NCI-H2171 treated with DMSO at 0.1 percent for 48 hours (cell line): ENCODE measurements around the gene MRPL10.
"Not testable (repeated sequence)": the region's sequence is repeated elsewhere in the genome, so short reads cannot be mapped to it uniquely, and the experiment has no call there.

ENCODE experiments used
- DNase-seq: peaks from one replicate; lab custom pipeline; 2025; lab: John Stamatoyannopoulos, UW

MRPL10 gene

GRCh38 chr17:47789611-47790561, 41.5 kb downstream of the MRPL10 start:
- peak; percentile 66 for DNase-seq

GRCh38 chr17:47785538-47786123, 45.7 kb downstream of the MRPL10 start:
- no peak for DNase-seq

- no peak for DNase-seq
Observed at GRCh38 chr17:47781397-47781796, 49.9 kb downstream of the MRPL10 start.

- no peak for DNase-seq
Observed at GRCh38 chr17:47778184-47778635, 53.1 kb downstream of the MRPL10 start.

GRCh38 chr17:47776330-47777197, 54.8 kb downstream of the MRPL10 start:
- DNase-seq = peak; percentile 48

GRCh38 chr17:47774987-47775580, 56.3 kb downstream of the MRPL10 start:
- DNase-seq = no peak

- DNase-seq = no peak
Observed at GRCh38 chr17:47774331-47774730, 57.0 kb downstream of the MRPL10 start.

GRCh38 chr17:47773649-47774048, 57.7 kb downstream of the MRPL10 start:
- not testable (repeated sequence) for DNase-seq
